ENCODE data around the gene NAA40. TPM values are rescaled to one million over a fixed set of nuclear protein-coding genes. Genes with fewer than 3 reads are reported as not detected.
A peak's percentile ranks its signal among the peaks of the same experiment; 100 is the strongest.

NAA40 gene
- total and polyA plus RNA-seq, 2 experiments from 2014 or later = 10.1 to 24.6 TPM

- Mint-ChIP-seq H3K36me3 (ENCODE audit: low read depth) (peaks cover 38% of the 10 kb centered on the region), H3K9me3 (no peaks in the 10 kb centered on the region; the same call in 2 of the 3 replicates), H3K27ac (no peak overlapping the region), H3K27me3 (ENCODE audit: insufficient read depth, low read depth, poor library complexity) (peaks cover 24% of the 10 kb centered on the region), H3K4me1 (peaks cover 63% of the 10 kb centered on the region), H3K4me3 (no peak overlapping the region)
- H3K9me2 ChIP-seq (ENCODE audit: insufficient read depth) = no peaks in the 10 kb centered on the region
- H3K27me3 ChIP-seq (ENCODE audit: insufficient read depth) = no peaks in the 10 kb centered on the region
- peak overlapping the region; percentile 86 for H3K27ac ChIP-seq (ENCODE audit: low read depth)
- H2AFZ ChIP-seq = no peak overlapping the region
- H4K20me1 ChIP-seq (replicated peaks; ENCODE audit: insufficient read depth) = peaks cover 7% of the 10 kb centered on the region; the same call in 1 of the 2 replicates
- H3K4me2 ChIP-seq = peak overlapping the region; percentile 57; the same call in 1 of the 2 replicates
- TF ChIP-seq ZNF331 (CRISPR knock-in tag; IDR thresholded peaks at IDR 0.05; ENCODE audit: low read depth) = no peak
- TF ChIP-seq JUNB (IDR thresholded peaks at IDR 0.05; ENCODE audit: unreplicated experiment) = no peak
- TF ChIP-seq CREB1 (CRISPR knock-in tag; IDR thresholded peaks at IDR 0.05; ENCODE audit: low read depth) = no peak
- peak; percentile 47; the same call in 1 of the 2 replicates for TF ChIP-seq POLR2AphosphoS5 (IDR thresholded peaks at IDR 0.05; ENCODE audit: low read depth)
- no peak for TF ChIP-seq EZH2 (IDR thresholded peaks at IDR 0.05; ENCODE audit: low read depth, unreplicated experiment)
- no peak for TF ChIP-seq EZH2phosphoT487 (IDR thresholded peaks at IDR 0.05; ENCODE audit: unreplicated experiment)
- TF ChIP-seq ZNF114 (CRISPR knock-in tag; IDR thresholded peaks at IDR 0.05) = no peak
- ATAC-seq = peak; percentile 2
- peak; percentile 54 for DNase-seq (ENCODE audit: low spot score)
- peaks cover 7% of the 10 kb centered on the region for H3K79me2 ChIP-seq (replicated peaks; ENCODE audit: insufficient read depth)
- peaks cover 39% of the 10 kb centered on the region for H3F3A ChIP-seq (replicated peaks; ENCODE audit: low read depth)
- no peak overlapping the region for H3K4me3 ChIP-seq
- H3K36me3 ChIP-seq (ENCODE audit: insufficient read depth) = peaks cover 8% of the 10 kb centered on the region; the same call in 1 of the 2 replicates
- peaks cover 58% of the 10 kb centered on the region for H3K4me1 ChIP-seq (ENCODE audit: insufficient read depth)
Measured at GRCh38 chr11:63910675-63911074, 28.1 kb upstream of the NAA40 start.

- Histone ChIP-seq H3F3A (replicated peaks; ENCODE audit: low read depth) (peaks cover 39% of the 10 kb centered on the region), H4K20me1 (replicated peaks; ENCODE audit: insufficient read depth) (peaks cover 7% of the 10 kb centered on the region; the same call in 1 of the 2 replicates), H3K36me3 (ENCODE audit: insufficient read depth) (peaks cover 8% of the 10 kb centered on the region; the same call in 1 of the 2 replicates), H3K9me2 (ENCODE audit: insufficient read depth) (no peaks in the 10 kb centered on the region), H3K79me2 (replicated peaks; ENCODE audit: insufficient read depth) (peaks cover 15% of the 10 kb centered on the region), H3K27ac (ENCODE audit: low read depth) (no peak overlapping the region), H3K4me1 (ENCODE audit: insufficient read depth) (peaks cover 52% of the 10 kb centered on the region), H3K4me2 (no peak overlapping the region), H3K27me3 (ENCODE audit: insufficient read depth) (no peaks in the 10 kb centered on the region), H3K4me3 (no peak overlapping the region), H2AFZ (no peak overlapping the region)
- ATAC-seq = no peak
- peak; percentile 43 for DNase-seq (ENCODE audit: low spot score)
- Mint-ChIP-seq H3K9me3 (no peaks in the 10 kb centered on the region; the same call in 2 of the 3 replicates), H3K27ac (no peak overlapping the region), H3K4me1 (peaks cover 56% of the 10 kb centered on the region), H3K4me3 (no peak overlapping the region), H3K27me3 (ENCODE audit: insufficient read depth, low read depth, poor library complexity) (peaks cover 26% of the 10 kb centered on the region), H3K36me3 (ENCODE audit: low read depth) (peaks cover 33% of the 10 kb centered on the region)
- TF ChIP-seq EZH2phosphoT487 (IDR thresholded peaks at IDR 0.05; ENCODE audit: unreplicated experiment) (no peak), NANOG (IDR thresholded peaks at IDR 0.05; ENCODE audit: borderline replicate concordance) (no peak), ZNF331 (CRISPR knock-in tag; IDR thresholded peaks at IDR 0.05; ENCODE audit: low read depth) (no peak), POLR2AphosphoS5 (IDR thresholded peaks at IDR 0.05; ENCODE audit: low read depth) (no peak), JUNB (IDR thresholded peaks at IDR 0.05; ENCODE audit: unreplicated experiment) (no peak), CREB1 (CRISPR knock-in tag; IDR thresholded peaks at IDR 0.05; ENCODE audit: low read depth) (no peak), EZH2 (IDR thresholded peaks at IDR 0.05; ENCODE audit: low read depth, unreplicated experiment) (no peak), ZNF114 (CRISPR knock-in tag; IDR thresholded peaks at IDR 0.05) (no peak), STAT1 (IDR thresholded peaks at IDR 0.05; ENCODE audit: unreplicated experiment) (no peak), ETS1 (IDR thresholded peaks at IDR 0.05) (no peak), ZNF462 (CRISPR knock-in tag; IDR thresholded peaks at IDR 0.05) (no peak)
- TF ChIP-seq, protein P1, sequence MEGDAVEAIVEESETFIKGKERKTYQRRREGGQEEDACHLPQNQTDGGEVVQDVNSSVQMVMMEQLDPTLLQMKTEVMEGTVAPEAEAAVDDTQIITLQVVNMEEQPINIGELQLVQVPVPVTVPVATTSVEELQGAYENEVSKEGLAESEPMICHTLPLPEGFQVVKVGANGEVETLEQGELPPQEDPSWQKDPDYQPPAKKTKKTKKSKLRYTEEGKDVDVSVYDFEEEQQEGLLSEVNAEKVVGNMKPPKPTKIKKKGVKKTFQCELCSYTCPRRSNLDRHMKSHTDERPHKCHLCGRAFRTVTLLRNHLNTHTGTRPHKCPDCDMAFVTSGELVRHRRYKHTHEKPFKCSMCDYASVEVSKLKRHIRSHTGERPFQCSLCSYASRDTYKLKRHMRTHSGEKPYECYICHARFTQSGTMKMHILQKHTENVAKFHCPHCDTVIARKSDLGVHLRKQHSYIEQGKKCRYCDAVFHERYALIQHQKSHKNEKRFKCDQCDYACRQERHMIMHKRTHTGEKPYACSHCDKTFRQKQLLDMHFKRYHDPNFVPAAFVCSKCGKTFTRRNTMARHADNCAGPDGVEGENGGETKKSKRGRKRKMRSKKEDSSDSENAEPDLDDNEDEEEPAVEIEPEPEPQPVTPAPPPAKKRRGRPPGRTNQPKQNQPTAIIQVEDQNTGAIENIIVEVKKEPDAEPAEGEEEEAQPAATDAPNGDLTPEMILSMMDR (conservative IDR thresholded peaks at IDR 0.05; ENCODE audit: low read depth in 2 of 2) = no peak
Measured at GRCh38 chr11:63911440-63911839, 27.4 kb upstream of the NAA40 start.

All from GM23338 (cell line).